Stimulated activated CD8-positive, alpha-beta memory T cell treated with anti-CD3 and anti-CD28 coated beads, Interleukin-4, amount 100 ng/mL, for 48 hours (primary cell): Measurements from ENCODE around the gene PTPRN2.
"Not testable (repeated sequence)": the region's sequence is repeated elsewhere in the genome, so short reads cannot be mapped to it uniquely, and the experiment has no call there.

Source experiments
- DNase-seq: peaks from one replicate; pipeline ENCODE4 v3.0.0-alpha.2; 2020

Gene PTPRN2

DNA sequence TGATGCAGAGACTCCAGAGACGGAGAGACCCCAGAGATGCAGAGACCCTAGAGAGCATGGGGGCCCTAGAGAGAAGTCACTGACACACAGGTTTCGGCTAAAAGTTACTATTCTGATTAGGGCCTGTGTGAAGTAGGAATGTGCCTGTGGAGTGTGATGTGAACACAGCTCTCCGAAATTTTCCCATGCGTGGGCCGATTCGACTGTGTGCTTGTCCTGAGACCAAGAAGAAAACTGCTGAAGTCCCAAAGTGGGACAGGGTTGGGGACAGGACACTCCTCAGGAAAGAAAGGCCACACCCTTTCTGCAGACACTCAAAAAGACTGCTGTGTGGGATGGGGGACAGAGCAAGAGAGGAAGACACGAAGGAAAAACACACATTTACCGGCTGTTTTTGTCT lies 533.5 kb downstream of the PTPRN2 start:
- DNase-seq = no peak

DNA sequence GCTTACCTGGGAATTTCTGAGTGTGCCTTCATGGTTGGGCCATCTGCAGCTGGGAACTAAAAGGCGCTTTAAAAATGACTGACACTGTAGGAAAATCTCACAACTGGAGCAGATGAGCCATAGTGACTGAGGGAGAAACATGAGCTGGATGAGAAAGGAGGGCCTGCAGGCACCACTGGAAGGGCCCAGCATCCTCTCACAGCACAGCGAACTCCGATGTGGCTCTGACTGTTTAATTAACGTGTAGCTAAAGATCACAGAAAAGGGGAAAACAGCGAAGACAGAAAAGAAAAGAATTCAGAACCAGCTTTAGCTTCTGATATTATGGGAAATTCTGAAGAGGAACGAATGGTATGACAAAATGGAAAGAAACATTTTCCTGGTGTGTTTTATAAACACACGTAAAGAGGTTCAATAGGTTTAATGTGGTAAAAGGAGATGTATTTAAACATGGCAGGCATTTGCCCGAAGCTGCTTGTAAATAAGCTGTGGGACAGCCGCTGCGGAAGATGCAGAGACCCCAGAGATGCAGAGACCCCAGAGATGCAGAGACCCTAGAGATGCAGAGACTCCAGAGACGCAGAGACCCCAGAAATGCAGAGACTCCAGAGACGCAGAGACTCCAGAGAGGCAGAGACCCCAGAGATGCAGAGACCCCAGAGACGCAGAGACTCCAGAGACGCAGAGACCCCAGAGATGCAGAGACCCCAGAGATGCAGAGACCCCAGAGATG lies 534.3 kb downstream of the PTPRN2 start:
- no peak for DNase-seq

DNA sequence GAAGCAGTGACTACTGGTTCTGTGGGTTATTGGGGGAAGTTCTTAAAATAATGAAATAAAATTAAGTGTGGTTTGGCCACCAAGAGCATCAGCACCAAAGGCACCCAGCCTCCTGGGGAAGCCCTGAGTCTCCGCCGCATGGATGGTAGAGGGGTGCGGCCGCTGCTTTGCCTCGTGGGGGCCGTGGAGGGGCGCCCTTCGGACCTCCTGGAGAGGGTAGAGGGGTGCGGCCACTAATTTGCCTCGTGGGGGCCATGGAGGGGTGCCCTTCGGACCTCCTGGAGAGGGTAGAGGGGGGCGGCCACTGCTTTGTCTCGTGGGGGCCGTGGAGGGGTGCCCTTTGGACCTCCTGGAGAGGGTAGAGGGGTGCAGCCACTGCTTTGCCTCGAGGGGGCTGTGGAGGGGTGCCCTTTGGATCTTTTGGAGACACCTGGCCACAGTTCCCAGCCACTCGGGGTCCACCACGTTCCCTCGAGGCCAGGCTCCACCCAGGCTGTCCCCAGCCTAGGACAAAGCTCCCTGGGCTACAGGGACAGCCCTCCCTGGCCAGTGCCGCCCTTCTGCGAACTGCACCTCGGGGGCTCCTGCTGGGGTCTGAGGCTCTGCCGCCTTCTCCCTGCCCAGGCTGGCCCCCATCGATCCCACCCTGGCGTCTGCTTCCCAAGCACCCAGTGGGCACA lies 535.1 kb downstream of the PTPRN2 start:
- DNase-seq = no peak

DNA sequence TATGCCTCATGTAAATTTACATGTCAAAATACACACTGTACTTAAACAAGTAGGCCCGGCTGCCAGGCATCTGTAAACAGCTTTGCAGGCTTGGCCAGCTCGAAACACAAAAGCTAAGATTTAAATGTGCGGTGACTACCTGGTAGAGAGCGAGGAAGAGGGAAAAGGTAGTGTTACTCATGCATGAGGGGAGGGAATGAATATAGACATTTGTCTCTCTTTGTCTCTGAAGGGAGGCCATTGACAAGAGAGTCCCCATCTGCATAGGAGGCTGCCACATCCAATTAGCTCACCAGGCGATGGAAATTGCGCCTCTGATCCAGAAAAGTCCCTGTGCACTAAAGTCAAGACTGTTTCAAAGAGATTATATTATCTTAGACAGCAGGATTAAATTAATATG lies 535.8 kb downstream of the PTPRN2 start:
- no peak for DNase-seq

DNA sequence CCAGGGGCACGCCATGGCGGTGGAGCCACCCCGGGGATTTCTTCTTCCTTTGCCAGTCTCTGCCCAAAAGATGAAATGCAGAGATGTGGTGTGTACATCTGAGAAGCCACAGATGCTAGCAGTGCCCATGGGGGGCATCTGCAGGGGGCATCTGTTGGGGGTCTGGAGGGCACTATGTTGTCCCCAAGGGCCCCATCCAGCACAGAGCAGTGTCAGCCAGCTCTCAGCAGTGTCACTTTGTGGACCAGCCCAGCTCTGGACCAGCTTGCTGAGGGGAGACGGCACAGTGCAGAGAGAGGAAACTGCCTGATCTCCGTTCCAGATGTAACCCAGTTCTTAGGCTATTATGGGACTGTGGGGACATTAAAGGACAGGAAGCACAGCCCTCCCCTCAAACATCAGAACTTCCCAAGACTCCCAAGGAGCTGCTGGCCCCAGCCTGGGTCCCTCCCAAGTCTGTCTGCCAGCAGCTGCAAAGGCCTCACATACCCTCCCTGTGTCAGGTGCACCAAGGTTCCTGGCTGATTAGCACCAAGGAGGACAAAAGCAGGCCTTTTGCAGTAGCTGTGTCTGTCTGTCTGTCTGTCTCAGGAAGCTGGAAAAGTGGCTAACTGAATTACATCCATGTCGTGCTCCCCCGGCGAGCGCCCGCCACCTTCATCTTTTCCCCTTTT lies 536.5 kb downstream of the PTPRN2 start:
- no peak for DNase-seq

DNA sequence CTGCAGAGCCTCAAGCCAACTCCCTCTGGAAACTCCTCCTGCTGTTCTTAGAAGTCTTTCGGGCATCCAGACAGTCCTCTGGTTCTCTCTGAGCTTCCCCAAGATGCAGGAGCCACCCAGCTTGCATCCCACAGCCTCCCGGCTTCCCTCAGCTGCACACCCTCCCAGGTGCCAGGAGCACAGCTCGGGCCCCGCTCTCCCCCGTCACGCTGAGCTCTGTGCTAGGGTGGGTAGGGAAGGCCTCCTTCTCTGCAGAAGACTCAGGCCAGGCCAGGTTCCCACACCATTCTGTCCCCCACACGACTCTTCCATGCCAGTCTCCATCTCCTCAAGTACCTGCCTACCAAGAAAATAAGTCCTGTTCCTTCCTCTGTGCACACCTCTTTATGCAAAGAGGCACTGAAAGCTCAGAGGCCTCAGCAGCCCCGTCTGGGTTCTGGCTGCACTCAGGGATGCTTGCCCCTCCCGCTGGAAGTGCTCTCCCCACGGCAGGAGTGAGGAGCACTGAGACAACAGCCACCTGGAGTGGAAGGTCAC lies 537.1 kb downstream of the PTPRN2 start:
- DNase-seq = no peak

DNA sequence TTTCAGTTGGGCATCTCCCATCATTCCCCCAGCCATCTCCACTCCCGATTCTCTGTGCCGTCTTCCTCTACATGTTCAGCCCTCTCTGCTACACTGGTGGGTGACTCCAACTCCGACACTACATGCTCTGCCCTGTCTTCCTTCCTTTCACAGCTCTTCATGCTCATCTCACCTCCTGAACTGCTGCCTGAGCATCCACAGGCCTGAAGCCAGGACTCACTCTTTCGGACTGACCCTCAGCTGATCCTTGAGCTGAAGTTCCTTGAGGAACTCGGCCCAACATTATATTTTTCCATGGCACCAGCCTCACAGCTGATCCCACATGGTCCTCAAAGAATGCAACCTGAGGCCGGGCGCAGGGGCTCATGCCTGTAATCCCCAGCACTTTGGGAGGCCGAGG lies 538.4 kb downstream of the PTPRN2 start:
- DNase-seq = no peak

DNA sequence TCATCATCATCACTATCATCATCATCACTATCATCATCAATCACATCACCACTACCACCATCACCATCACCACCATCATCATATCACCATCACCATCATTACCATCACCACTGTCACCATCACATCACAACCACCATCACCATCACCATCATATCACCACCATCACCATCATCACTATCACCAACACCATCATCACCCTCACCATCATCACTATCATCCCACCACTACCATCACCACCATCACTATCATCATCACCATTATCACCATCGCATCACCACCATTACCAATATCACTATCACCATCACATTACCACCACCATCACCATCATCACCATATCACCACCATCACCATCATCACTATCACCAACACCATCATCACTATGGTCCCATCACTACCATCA lies 539.1 kb downstream of the PTPRN2 start:
- no peak for DNase-seq

DNA sequence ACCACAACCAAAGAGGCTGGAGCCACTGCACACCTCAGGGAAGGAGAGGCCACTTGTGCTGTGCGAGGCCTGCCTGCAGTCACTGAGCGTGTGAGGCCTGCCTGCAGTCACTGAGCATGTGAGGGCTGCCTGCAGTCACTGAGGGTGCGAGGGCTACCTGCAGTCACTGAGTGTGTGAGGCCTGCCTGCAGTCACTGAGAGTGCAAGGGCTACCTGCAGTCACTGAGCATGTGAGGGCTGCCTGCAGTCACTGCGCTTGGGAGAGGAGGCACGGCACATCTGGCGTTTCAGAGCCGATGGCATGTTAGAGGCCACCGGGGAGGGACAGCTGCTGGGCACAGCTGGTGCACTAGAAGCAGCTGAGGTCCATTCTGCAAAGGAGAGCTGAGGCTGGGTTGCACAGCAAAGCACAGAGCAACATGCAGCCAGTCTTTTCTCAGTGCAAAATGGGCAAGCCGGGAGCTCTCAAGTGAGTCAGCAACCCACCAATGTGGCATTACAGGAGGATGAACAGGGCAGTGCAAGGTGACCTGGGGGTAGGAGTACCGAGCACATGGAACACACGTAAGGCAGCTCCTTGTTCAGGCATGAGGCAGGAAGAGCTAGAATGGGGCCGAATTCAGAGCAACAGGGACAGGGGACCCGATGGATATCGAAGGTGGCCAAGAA lies 540.1 kb downstream of the PTPRN2 start:
- no peak for DNase-seq

DNA sequence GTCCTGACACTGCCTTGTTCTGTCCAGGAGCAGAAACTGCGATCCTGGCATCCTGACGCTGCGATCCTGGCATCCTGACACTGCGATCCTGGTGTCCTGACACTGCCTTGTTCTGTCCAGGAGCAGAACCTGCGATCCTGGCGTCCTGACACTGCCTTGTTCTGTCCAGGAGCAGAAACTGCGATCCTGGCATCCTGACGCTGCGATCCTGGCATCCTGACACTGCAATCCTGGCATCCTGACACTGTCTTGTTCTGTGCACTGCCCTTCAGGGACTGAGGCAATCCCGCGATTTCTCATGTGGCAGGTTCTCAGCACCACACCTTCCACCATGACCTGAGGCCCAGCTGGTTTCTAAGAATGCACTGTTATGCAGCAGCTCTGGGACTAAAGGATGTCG lies 541.4 kb downstream of the PTPRN2 start:
- not testable (repeated sequence) for DNase-seq

DNA sequence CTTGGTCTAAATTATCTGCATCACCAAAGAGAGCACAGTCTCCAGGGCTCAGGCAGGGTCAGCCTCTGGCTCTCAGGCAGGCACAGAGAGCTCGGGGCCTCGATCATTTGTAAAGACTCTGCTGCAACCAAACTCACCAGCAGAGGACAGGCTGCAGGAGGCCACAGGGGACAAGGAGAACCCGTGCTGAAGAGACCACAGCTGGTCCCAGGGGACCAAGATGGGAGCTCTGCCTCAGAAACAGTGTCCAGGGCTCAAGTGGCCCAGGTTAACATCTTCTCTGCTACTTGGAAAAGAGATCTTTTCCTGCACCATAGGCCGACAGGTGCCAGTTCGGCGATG lies 543.2 kb downstream of the PTPRN2 start:
- DNase-seq = no peak

DNA sequence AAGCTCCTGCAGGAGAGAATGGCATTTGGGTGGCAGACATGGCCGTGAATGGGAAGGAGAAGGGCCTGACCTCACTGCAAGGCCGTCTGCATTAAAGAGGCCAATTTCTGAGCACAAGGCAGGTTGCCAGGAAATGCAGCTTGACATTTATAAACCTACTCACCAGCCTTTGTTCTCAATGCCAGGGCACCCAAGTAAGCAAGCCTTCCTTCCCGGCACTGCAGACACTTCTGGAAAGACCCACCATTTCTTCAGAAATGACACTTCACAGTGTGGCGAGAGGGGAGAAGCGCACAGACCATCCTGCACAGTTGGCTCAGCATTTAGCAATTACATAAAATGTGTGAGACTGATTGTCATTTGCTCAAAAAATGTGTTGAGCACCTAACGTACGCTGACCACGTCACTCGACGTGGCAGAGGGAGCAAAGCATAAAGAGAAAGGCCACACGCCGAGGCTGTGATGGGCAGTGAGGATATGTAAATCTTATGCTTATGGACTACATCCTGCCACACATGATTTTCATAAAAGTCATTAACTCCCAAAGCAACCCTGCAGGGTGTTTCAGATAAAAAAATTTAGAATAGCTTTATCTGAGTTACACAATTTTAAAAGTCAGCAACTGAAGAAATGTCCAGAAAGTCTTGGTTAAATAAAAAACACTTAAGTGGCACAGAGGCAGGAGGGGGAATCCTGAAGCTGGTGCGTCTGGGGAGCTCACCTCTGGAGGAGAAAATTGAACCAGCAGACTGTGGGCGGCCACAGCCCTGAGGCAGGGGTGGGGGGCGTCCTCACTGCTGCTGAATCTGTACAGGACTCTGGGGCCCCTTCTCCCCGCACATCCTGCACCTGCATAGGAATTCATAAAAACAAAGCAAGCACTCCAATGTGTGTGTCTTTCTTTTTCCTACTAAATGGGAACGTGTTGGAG lies 543.8 kb downstream of the PTPRN2 start:
- DNase-seq = no peak

DNA sequence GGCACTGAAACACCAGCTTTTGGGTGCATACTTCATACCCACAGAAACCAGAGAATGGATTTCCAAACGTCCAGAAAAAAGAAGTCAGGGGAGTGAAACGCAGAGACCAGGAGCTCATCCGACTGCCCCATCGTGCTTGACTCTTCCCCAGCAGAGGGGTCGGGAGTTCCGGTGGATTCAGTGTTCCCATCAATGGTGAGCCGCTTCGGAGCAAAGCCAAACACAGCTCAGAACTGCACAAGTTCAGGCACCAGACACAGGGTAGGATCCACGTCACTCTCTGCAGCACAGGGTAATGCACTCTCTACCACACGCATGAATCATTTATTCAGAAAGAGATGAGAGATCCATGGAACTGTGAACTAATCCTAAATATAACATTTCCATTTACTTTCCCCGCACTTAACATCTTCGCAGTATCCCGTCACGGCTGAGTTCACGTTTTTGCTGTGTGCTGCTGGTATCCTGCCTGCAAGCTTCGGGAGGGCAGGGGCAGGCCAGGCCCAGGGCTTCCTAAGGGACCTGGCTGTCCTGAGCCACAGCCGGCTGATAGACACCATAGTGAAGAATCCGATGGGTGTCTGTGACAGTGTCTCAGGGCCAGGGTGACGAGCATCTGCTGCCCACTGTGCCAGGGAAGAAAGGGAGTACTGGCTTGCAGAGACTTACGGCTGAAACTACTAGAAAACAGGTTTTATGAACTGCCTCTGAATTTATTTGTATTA lies 545.3 kb downstream of the PTPRN2 start:
- DNase-seq = no peak

DNA sequence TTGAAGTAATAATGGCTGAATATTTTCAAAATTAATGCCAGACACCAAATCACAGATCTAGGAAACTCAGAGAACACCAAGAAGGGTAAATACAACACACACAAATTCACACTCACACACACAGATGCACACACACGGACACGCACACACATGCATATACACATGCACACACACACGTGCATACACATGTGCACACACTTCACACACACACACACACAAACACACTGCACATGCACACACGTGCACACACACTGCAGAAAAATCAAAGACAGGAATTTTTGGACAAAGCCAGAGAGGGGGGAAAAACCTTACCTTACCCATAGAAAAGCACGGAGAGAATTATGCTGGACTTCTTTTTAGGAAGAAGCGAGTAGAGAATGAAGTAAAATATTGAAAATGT lies 547.4 kb downstream of the PTPRN2 start:
- DNase-seq = no peak

DNA sequence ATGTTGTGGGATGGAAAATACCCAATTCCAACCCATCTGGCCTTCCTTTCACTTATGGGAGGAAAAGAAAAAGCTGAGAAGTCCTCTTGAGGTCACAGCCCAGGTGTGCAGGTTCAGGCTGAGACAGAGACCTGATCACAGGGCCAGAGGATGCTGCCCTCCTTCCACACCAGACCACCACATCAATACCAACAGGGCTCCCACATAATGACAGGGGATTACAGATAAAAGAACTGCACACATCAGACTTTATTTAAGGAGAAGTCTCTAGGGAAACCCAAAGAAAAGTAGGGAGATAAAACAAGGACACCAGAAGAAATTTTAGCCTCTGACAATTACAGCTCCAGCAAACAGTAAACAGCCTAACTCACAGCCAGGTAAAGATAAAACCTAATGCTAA lies 548.4 kb downstream of the PTPRN2 start:
- no peak for DNase-seq

DNA sequence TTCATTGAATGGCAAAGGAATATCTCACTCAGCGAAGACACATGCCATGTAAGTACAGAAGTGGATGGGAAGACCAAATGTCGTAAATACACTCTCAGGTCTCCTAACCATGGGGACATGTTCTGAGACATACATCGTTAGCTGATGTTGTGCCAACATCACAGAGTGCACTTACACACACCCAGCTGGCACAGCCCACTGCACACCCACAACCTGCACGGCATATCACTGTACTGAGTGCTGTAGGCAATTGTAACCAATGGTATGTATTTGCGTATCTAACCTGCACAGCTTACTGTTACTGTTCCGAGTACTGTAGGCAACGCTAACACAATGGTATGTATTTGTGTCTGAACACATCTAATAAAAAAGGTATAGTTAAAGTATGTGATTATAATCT lies 550.4 kb downstream of the PTPRN2 start:
- DNase-seq = no peak

DNA sequence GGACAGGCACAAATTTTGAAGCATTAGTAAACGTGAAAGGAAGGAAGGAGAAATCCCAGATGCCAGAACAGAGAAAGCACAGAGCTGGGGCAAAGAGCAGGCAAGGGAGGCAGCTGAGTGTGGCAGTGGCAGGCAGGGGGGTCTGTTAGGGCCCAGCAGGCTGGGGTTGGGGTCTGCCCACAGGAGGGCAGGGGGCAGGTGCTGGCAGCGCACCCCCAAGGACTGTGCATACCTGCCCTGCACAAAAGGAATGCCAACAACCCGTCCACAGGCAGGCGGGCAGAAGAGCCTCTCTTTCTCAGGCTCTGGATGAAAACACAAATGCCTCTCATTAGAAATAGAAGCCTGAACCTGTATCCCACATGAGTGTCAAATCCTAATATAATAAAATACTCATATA lies 552.3 kb downstream of the PTPRN2 start:
- DNase-seq = no peak

DNA sequence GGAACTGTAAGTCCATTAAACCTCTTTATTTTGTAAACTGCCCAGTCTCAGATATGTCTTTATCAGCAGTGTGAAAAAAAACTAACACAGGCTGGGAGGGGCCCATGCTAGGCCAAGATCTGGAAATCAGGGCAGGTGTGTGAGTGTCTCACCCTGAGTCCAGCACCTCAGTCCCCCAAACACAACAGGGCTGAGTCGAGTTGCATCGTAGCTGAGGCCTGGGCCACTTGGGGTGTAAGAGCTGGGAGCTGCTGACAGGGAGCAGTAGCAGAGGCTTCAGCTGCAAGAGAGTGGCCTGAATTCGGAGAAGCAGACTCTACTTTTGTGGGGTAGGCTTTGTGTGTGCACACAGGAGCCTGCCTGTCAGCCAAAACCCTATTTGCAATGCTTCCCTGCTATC lies 553.1 kb downstream of the PTPRN2 start:
- DNase-seq = no peak

DNA sequence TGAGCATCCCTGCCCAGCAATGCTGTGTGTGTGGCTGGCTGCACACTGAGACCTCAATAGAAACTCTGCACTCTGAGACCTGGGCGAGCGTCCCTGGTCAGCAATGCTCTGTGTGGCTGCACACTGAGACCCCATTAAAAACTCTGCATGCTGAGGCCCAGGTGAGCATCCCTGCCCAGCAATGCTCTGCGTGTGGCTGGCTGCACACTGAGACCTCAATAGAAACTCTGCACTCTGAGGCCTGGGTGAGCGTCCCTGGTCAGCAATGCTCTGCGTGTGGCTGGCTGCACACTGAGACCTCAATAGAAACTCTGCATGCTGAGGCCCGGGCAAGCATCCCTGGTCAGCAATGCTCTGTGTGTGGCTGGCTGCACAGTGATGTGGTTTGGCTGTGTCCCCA lies 553.7 kb downstream of the PTPRN2 start:
- DNase-seq = not testable (repeated sequence)

DNA sequence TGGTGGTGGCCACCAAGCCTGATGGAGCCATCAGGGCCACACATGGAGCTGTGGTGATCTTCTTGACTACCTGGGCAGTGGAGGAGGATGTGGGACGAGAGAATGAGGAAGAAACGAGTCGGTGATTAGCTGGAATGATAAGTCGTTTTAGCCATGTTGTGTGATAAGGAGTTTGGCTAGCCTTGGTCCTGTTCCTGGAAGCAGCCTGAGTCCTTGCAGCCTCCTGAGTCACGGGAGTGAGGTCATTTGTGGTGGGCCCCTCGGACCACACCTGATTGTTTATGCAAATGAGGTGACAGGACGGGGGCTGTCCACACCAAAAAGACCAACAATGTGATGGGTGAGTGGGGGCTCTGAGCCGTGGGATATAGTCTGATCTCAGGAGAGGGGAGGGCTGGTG lies 554.4 kb downstream of the PTPRN2 start:
- DNase-seq = no peak

DNA sequence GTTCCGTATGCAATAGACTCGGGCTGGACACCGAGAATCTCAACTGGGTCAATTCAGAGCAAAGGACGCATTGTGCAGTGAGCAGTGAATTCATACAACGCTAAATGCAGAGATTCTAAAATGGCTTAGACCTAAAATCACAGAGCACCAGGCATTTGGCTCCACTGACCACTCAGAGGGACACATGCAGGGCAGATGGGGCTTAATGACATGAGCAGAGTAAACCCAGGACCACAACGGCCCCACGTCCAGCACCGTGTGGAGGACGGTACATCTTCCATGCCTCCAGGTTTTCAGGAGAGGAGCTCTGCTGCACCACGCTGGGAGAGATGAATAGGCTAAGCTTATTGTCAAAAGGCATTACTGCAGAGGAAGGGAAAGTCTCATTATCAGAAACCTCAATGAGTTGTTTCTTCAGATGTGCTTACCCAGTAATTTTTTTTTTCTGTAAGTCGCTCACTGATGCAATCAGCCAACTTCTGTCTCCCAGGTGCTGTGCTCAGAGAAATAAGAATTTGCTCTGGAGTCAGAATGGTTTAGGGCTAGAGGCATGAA lies 555.0 kb downstream of the PTPRN2 start:
- no peak for DNase-seq
